Upper lobe of right lung (tissue), 1 donor: ENCODE measurements around the gene RFFL. TPM values are rescaled to one million over a fixed set of nuclear protein-coding genes. Genes with fewer than 3 reads are reported as not detected.
"Not testable (repeated sequence)": the region's sequence is repeated elsewhere in the genome, so short reads cannot be mapped to it uniquely, and the experiment has no call there.

Source experiments
- ATAC-seq: fragments of 200-7000 bp; cut with Tn5 transposase; one replicate; pipeline ENCODE4 v1.9.1; 2020; ENCODE audit warnings: mild to moderate bottlenecking, moderate library complexity
- DNase-seq: peaks from one replicate; pipeline ENCODE4 v3.0.0-alpha.2; 2020
- H3K27ac ChIP-seq: fragments of 200-600 bp; one replicate; pipeline ENCODE4 v1.8.0; 2022
- H3K27me3 ChIP-seq: fragments of 200-600 bp; one replicate; pipeline ENCODE4 v1.8.0; 2022; ENCODE audit warnings: mild to moderate bottlenecking
- H3K36me3 ChIP-seq: fragments of 200-600 bp; one replicate; pipeline ENCODE4 v1.8.0; 2022
- H3K4me1 ChIP-seq: fragments of 200-600 bp; one replicate; pipeline ENCODE4 v1.8.0; 2022
- H3K4me3 ChIP-seq: fragments of 200-600 bp; one replicate; pipeline ENCODE4 v1.8.0; 2022; ENCODE audit warnings: mild to moderate bottlenecking
- H3K9me3 ChIP-seq: fragments of 200-600 bp; one replicate; pipeline ENCODE4 v1.8.0; 2022
- intact Hi-C: fragments of 100-400 bp; cut with DNase I; formaldehyde crosslinking; loops from one replicate; pipeline ENCODE4 v1.11.0; 2022
- total RNA-seq: library from RNA; stranded (reverse); fragmentation: NEBNext Ultra II Directional; extraction: Animal tissue kit (Norgen Biotek cat#: 25700); gene quantifications from one replicate; pipeline ENCODE4 v1.2.1, GENCODE V29; 2021
- TF ChIP-seq, protein P1 (sequence below): fragments of 200-600 bp; IDR thresholded peaks from one replicate; pipeline ENCODE4 v1.8.0; 2022; ENCODE audit warnings: antibody characterized with exemption
- donor health status: DM: no; HTN: yes; CAD: no; lungs with severe emphysema.

Gene RFFL
- total RNA-seq, 1 donor from 2014 or later: 27.9 TPM

DNA sequence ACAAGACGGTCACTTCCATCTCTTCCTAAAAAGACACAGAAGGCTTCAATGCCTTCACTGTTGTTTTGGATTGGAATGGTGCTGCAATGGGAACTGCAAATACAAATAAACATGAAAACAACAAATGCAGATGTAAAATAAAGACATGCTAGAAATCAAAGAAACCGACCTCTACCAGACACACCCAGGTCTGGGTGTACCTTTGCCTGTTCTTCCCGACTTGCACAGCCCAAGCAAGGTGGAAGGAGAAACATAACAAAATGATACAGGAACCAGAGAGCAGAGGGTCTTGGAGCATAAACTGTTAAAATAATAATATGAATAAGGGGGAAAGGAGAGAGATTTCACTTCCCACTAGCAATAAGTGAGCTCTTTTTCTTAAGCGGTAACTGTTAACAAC is 17.3 kb downstream of the RFFL start:
- intact Hi-C loops: no loop called here

DNA sequence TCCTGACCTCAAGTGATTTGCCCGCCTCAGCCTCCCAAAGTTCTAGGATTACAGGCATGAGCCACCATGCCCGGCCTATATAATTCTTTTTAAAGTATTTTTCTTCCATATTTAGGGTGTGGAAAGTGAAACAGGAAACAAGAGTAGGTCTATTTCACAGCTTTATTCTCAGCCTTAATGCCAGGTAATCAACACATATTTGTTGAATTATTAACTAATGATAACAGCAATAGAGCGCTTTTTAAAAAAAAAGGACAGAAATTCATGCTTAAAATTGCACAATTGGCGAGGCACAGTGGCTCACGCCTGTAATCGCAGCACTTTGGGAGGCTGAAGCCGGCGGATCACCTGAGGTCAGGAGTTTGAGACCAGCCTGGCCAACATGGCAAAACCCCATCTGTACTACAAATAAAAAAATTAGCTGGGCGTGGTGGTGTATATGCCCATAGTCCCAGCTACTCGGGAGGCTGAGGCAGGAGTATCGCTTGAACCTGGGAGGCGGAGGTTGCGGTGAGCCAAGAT is 18.0 kb downstream of the RFFL start:
- H3K36me3 ChIP-seq, H3K27ac ChIP-seq, H3K4me3 ChIP-seq, intact Hi-C loops, H3K9me3 ChIP-seq, DNase-seq, H3K27me3 ChIP-seq, ATAC-seq: not testable (repeated sequence)
- H3K4me1 ChIP-seq: peaks cover 33% of the 10 kb centered on the region

More for the DNA sequence above, 17.3 kb downstream of the RFFL start:
- ATAC-seq (no peak), DNase-seq (no peak)
- TF ChIP-seq, protein P1, sequence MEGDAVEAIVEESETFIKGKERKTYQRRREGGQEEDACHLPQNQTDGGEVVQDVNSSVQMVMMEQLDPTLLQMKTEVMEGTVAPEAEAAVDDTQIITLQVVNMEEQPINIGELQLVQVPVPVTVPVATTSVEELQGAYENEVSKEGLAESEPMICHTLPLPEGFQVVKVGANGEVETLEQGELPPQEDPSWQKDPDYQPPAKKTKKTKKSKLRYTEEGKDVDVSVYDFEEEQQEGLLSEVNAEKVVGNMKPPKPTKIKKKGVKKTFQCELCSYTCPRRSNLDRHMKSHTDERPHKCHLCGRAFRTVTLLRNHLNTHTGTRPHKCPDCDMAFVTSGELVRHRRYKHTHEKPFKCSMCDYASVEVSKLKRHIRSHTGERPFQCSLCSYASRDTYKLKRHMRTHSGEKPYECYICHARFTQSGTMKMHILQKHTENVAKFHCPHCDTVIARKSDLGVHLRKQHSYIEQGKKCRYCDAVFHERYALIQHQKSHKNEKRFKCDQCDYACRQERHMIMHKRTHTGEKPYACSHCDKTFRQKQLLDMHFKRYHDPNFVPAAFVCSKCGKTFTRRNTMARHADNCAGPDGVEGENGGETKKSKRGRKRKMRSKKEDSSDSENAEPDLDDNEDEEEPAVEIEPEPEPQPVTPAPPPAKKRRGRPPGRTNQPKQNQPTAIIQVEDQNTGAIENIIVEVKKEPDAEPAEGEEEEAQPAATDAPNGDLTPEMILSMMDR: no peak
- Histone ChIP-seq H3K36me3 (no peaks in the 10 kb centered on the region), H3K9me3 (no peaks in the 10 kb centered on the region), H3K4me3 (no peak overlapping the region), H3K4me1 (peaks cover 41% of the 10 kb centered on the region), H3K27me3 (no peaks in the 10 kb centered on the region), H3K27ac (no peak overlapping the region)

DNA sequence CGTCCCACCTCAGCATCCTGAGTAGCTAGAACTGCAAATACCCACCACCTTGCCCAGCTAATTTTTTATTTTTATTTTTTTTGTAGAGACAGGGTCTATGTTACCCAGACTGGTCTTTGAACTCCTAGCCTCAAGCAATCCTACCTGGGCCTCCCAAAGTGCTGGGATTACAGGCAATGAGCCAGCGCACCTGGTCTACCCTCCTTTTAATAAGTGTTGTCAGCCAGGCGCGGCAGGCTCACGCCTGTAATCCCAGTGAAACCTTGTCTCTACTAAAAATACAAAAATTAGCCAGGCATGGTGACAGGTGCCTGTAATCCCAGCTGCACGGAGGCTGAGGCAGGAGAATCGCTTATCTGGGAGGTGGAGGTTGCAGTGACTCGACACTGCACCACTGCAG is 19.3 kb downstream of the RFFL start:
- no peak overlapping the region for H3K27ac ChIP-seq
- TF ChIP-seq, protein P1: no peak
- no peaks in the 10 kb centered on the region for H3K27me3 ChIP-seq
- intact Hi-C loops: no loop called here
- DNase-seq: no peak
- H3K4me1 ChIP-seq: peaks cover 25% of the 10 kb centered on the region
- H3K9me3 ChIP-seq: no peaks in the 10 kb centered on the region
- no peaks in the 10 kb centered on the region for H3K36me3 ChIP-seq
- H3K4me3 ChIP-seq: no peak overlapping the region
- no peak for ATAC-seq

DNA sequence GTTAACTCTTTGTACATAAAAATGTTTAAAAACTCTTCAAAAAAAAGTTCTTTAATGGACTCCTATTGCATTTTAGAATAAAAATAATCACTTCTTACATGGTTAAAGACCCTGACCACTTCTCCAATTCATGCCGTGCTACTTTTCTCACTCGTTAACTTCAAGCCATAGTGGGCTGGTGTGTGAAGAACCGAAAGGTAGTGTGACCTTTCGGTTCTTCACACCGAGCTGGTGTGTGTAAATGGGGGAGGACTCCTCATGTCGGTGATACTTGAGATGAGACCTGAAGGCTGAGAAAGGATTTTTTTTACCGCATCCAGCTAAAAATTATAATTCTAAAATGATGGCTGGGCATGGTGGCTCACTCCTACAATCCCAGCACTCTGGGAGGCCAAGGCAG is 22.1 kb downstream of the RFFL start:
- TF ChIP-seq, protein P1: no peak
- H3K9me3 ChIP-seq: no peaks in the 10 kb centered on the region
- H3K4me3 ChIP-seq: no peak overlapping the region
- ATAC-seq (no peak), DNase-seq (no peak)
- H3K36me3 ChIP-seq: no peaks in the 10 kb centered on the region
- H3K27ac ChIP-seq: no peak overlapping the region
- intact Hi-C loops: no loop called here
- H3K27me3 ChIP-seq: no peaks in the 10 kb centered on the region
- peaks cover 16% of the 10 kb centered on the region for H3K4me1 ChIP-seq

DNA sequence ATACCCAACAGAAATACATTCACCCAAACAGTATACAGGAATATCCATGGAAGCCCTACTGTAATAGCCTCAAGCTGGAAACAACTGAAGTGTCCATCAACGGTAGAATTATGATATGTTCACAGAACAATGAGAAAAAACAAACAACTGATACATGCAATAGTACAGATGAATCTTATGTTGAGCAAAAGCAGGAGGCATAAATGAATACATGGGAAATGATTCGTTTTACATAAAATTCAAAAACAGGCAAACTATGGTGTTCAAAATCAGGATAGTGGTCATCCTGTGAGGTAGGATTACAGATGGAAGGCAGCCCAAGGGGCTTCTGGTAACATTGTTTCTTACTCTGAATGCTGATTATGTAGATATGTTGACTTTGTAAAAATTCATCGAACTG is 25.1 kb downstream of the RFFL start:
- TF ChIP-seq, protein P1: no peak
- Histone ChIP-seq H3K4me3 (no peak overlapping the region), H3K4me1 (no peaks in the 10 kb centered on the region), H3K27ac (no peak overlapping the region), H3K9me3 (no peaks in the 10 kb centered on the region), H3K36me3 (no peaks in the 10 kb centered on the region), H3K27me3 (no peaks in the 10 kb centered on the region)
- DNase-seq (no peak), ATAC-seq (no peak)
- intact Hi-C loops: no loop called here

DNA sequence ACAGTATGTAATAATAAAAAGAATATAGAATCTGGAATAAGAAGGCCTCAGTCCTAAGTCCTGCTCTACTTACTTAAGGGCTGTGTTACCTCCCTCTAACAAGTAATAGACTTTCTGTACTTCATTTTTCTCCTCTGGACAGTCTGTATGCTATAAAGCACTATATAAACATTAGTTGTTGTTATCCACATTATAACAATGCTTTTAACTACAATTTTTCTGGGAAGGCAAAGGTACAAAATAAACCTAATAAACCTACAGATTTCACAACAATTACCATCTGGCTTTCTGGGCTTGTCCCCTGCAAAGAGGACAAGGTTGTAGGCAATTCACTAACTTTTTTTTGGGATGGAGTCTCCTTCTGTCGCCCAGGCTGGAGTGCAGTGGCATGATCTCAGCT is 32.7 kb downstream of the RFFL start:
- no peak overlapping the region for H3K4me3 ChIP-seq
- no peaks in the 10 kb centered on the region for H3K4me1 ChIP-seq
- ATAC-seq: no peak
- no peak overlapping the region for H3K27ac ChIP-seq
- H3K36me3 ChIP-seq: peaks cover 7% of the 10 kb centered on the region
- no peak for DNase-seq
- TF ChIP-seq, protein P1: no peak
- no peaks in the 10 kb centered on the region for H3K9me3 ChIP-seq
- intact Hi-C loops: no loop called here
- no peaks in the 10 kb centered on the region for H3K27me3 ChIP-seq
